ENCODE measurements around the gene PNMA8C.
"Not testable (repeated sequence)": the region's sequence is repeated elsewhere in the genome, so short reads cannot be mapped to it uniquely, and the experiment has no call there.

The PNMA8C gene

GRCh38 chr19:46446021-46446420, 17.3 kb upstream of the PNMA8C start:
- no peak for DNase-seq

GRCh38 chr19:46442808-46443450, 14.2 kb upstream of the PNMA8C start:
- no peak for DNase-seq

- no peak for DNase-seq
Observed at GRCh38 chr19:46441866-46442265, 13.1 kb upstream of the PNMA8C start.

- not testable (repeated sequence) for DNase-seq
Observed at GRCh38 chr19:46435689-46436088, 7.0 kb upstream of the PNMA8C start.

GRCh38 chr19:46435009-46435408, 6.3 kb upstream of the PNMA8C start:
- no peak for DNase-seq

GRCh38 chr19:46433470-46433869, 4.7 kb upstream of the PNMA8C start:
- not testable (repeated sequence) for DNase-seq

- no peak for DNase-seq
Observed at GRCh38 chr19:46431824-46432223, 3.1 kb upstream of the PNMA8C start.

GRCh38 chr19:46429999-46430398, 1.3 kb upstream of the PNMA8C start:
- DNase-seq, result no peak

- no peak for DNase-seq
Observed at GRCh38 chr19:46427518-46428045, 1.2 kb downstream of the PNMA8C start.

GRCh38 chr19:46426506-46427162, 2.1 kb downstream of the PNMA8C start:
- DNase-seq, result no peak

GRCh38 chr19:46426035-46426505, 2.7 kb downstream of the PNMA8C start:
- DNase-seq, result no peak

- DNase-seq, result no peak
Observed at GRCh38 chr19:46423188-46423587, 5.5 kb downstream of the PNMA8C start.

GRCh38 chr19:46422344-46422743, 6.4 kb downstream of the PNMA8C start:
- no peak for DNase-seq

GRCh38 chr19:46420056-46420455, 8.7 kb downstream of the PNMA8C start:
- DNase-seq, result no peak

- not testable (repeated sequence) for DNase-seq
Observed at GRCh38 chr19:46415804-46416709, 12.7 kb downstream of the PNMA8C start.

GRCh38 chr19:46414899-46415298, 13.8 kb downstream of the PNMA8C start:
- DNase-seq, result not testable (repeated sequence)

- no peak for DNase-seq
Observed at GRCh38 chr19:46413262-46414031, 15.3 kb downstream of the PNMA8C start, which contains the start of gene CCDC8. Gene CCDC8, minus strand, starts transcription at chr19:46413564. Its CDS starts 754 bp downstream, at chr19:46412810.

- no peak for DNase-seq
Observed at GRCh38 chr19:46412650-46413261, 16.0 kb downstream of the PNMA8C start.

GRCh38 chr19:46411925-46412649, 16.6 kb downstream of the PNMA8C start:
- no peak for DNase-seq

GRCh38 chr19:46411088-46411924, 17.4 kb downstream of the PNMA8C start:
- no peak for DNase-seq
